AG09319 (cell line): ENCODE results near the gene SCN2A.

Experiments
- DNase-seq: peaks from one replicate; pipeline ENCODE4 v3.0.0-alpha.2; 2010; ENCODE audit warnings: low read depth; ENCODE audit errors: extremely low read depth
- TF ChIP-seq, protein P1 (sequence below): IDR thresholded peaks from 2 replicates; pipeline ENCODE4 v1.5.1; 2011; ENCODE audit warnings: low read depth, mild to moderate bottlenecking, inconsistent platforms, low read length, moderate library complexity

Gene SCN2A

GRCh38 chr2:165239230-165239629 lies at the start of gene SCN2A:
Gene SCN2A, plus strand, starts transcription at chr2:165239414. Its CDS starts 56,410 bp downstream, at chr2:165295824.
- TF ChIP-seq, protein P1, sequence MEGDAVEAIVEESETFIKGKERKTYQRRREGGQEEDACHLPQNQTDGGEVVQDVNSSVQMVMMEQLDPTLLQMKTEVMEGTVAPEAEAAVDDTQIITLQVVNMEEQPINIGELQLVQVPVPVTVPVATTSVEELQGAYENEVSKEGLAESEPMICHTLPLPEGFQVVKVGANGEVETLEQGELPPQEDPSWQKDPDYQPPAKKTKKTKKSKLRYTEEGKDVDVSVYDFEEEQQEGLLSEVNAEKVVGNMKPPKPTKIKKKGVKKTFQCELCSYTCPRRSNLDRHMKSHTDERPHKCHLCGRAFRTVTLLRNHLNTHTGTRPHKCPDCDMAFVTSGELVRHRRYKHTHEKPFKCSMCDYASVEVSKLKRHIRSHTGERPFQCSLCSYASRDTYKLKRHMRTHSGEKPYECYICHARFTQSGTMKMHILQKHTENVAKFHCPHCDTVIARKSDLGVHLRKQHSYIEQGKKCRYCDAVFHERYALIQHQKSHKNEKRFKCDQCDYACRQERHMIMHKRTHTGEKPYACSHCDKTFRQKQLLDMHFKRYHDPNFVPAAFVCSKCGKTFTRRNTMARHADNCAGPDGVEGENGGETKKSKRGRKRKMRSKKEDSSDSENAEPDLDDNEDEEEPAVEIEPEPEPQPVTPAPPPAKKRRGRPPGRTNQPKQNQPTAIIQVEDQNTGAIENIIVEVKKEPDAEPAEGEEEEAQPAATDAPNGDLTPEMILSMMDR, result peak; percentile 54
- peak; percentile 8 for DNase-seq

- TF ChIP-seq, protein P1, result no peak
- DNase-seq, result no peak
Measured at GRCh38 chr2:165191096-165191728, 48.0 kb upstream of the SCN2A start.

DNA sequence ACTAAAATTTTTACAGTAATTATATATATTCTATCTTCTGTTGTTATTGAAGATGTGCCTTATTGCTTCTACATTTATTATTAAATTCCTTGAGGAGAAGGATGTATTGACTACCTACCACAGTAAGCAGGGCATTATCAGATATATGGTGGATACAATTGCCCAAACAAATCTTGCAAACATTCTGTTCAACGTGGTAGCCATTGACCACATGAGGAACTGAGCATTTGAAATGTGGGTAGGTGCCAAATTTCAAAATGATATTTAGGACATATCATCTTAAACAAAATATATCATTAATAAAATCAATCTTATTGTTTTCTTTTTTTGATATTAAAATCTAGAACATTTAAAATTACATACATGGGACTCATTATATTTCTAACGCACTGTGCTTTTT lies 46.5 kb upstream of the SCN2A start:
- TF ChIP-seq, protein P1, result no peak
- DNase-seq, result no peak

GRCh38 chr2:165193178-165193777 lies 45.9 kb upstream of the SCN2A start:
- TF ChIP-seq, protein P1, result no peak
- DNase-seq, result no peak

DNA sequence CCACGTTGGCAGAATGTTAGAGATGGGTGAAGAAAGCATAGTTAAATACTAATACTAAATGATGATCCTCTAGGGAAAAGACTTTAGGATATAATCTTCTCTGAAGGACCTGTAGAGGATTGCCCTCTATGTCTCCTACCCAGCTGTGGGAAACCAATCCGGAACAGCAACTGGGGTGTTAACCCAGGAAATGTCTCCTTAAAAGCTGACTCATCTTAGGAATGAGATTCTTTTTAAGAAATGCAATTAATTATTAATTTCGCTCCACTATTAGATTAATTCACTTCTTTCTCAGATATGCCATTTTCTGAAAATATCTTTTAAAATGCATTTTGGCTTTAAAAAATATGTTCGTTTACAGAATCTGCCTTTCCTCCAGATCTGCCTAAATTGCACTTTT lies 42.8 kb upstream of the SCN2A start:
- TF ChIP-seq, protein P1, result no peak
- DNase-seq, result no peak

DNA sequence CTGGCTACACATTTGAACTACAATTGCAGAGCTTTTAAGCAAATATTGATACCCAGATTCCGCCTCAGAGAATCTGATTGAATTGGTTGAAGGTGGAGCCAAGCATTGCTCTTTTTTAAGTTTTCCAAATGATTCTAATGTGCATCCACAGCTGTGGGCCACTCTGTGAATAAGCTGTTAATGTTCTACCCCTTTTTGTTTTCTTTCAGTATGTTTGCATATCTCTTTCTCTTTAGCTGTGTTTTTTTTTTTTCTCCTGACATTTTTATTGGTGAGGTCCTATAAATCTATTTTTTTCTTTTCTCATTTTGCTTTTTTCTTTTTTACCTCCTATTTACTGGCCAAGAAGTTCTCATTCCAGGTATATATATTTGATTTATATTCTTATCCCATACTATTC lies 41.9 kb upstream of the SCN2A start:
- no peak for DNase-seq
- TF ChIP-seq, protein P1, result no peak

- TF ChIP-seq, protein P1, result no peak
- no peak for DNase-seq
Measured at GRCh38 chr2:165198181-165198580, 41.0 kb upstream of the SCN2A start.
